Retinal pigment epithelial cell (primary cell): ENCODE data around the gene PRDM16.

Source experiments
- DNase-seq: peaks from one replicate; pipeline ENCODE4 v3.0.0-alpha.2; 2010; ENCODE audit warnings: low read depth
- H3K4me3 ChIP-seq: 2 replicates; pipeline ENCODE4 v1.5.1; 2011; ENCODE audit warnings: mild to moderate bottlenecking, low read length, control low read depth, moderate library complexity
- TF ChIP-seq, protein P1 (sequence below): conservative IDR thresholded peaks from 2 replicates; pipeline ENCODE4 v1.5.1; 2011; ENCODE audit warnings: low read depth, low read length, control low read depth, inconsistent platforms

Gene PRDM16

DNA sequence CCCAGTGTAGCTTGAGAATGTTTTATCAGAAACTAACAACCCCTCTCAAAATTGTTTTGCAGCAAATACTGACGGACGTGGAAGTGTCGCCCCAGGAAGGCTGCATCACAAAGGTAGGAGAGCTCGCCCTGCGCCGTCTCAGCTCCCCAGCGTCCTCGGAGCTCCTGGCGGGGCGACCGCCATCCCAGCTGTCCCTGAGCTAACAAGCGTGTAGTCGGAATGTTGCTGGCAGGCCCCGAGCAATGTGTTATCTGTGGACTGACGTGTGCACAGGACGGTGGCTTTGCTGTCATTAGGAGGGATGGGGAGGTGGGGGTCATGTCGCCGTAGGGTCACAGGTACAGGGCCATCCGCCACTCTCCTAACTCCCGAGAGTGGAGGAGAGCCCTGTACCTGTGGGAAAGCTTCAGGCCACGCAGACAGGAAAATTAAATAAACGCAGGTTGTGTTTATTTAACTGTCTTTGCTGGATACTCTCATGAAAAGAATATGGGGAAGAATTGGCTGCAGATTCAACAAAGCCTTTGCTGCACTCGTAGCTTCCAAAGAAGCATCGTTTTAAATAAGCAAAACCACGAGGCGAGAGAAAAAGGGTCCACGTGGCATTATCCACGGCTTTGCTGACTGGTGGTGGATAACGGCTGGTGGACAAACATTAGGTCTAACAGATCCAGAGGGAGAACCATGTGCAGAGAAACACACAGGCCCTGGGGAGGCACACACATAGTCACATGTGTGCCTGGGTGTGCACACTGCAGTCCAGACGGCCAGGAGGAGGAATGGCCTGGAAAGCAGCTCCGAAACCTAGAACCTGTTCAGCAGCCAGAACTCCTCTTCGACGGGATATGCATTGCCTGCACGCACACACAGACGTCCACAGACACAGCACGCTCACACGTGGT is 175.3 kb downstream of the PRDM16 start:
- no peak overlapping the region for H3K4me3 ChIP-seq
- TF ChIP-seq, protein P1, sequence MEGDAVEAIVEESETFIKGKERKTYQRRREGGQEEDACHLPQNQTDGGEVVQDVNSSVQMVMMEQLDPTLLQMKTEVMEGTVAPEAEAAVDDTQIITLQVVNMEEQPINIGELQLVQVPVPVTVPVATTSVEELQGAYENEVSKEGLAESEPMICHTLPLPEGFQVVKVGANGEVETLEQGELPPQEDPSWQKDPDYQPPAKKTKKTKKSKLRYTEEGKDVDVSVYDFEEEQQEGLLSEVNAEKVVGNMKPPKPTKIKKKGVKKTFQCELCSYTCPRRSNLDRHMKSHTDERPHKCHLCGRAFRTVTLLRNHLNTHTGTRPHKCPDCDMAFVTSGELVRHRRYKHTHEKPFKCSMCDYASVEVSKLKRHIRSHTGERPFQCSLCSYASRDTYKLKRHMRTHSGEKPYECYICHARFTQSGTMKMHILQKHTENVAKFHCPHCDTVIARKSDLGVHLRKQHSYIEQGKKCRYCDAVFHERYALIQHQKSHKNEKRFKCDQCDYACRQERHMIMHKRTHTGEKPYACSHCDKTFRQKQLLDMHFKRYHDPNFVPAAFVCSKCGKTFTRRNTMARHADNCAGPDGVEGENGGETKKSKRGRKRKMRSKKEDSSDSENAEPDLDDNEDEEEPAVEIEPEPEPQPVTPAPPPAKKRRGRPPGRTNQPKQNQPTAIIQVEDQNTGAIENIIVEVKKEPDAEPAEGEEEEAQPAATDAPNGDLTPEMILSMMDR: no peak
- no peak for DNase-seq

DNA sequence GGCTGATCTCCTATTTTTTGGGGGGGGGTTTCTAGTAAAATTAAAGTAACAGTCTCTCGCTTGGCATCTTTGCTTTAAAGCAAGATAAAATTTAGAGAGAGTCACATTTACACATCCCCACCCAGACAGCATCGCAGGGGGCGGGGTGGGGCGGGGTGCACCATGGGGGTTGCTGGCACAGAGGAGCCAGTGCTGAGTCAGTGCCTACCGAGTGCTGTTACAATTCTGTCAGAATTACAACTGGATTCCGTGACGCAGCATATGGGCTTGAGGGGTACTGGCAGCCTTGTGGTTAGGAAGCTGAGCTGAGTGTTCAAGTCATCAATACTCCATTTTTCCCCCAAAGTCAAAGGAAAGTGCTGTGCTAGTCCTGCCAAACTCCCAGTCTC is 175.9 kb downstream of the PRDM16 start:
- TF ChIP-seq, protein P1: no peak
- DNase-seq: no peak
- H3K4me3 ChIP-seq: no peak overlapping the region

DNA sequence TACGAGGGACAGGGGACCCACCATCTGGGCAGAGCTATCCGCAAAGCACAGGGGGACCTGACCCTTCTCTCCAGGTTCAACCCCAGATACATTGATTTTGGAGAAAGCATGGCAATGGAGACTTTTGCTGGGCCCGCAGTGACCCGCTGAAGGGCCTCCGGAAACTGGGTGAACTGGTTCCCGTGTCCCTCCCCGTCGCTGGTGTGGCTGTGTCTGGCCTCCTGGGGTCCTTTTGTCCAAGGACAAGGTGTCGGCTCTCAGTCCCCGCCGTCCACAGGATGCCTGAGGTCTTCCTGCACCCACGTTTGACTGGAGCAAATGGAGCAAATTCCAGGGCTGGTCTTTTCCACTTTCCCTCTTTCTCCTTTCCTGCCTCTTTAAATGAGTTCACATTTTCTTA is 176.3 kb downstream of the PRDM16 start:
- DNase-seq: no peak
- H3K4me3 ChIP-seq: no peak overlapping the region
- TF ChIP-seq, protein P1: no peak

DNA sequence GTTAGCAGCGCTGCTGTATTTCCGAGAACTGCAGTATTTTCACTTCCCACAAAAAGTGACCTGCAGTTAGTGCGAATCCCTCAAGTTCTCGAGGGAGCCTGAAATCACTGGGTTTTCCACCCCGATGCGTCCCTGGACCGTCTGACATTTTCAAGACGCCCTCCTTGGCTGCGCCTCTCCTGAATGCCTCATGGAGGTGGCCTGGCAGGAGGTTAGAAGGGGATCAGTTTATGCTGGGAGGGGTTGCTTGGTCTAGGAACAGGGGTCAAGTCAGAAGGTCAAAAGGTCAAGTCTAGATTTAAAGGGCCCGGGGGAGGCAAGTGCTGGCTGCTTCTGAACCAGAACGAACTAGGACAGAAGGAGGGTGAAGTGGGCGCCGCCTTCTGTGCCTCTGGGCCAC is 176.8 kb downstream of the PRDM16 start:
- DNase-seq: no peak
- TF ChIP-seq, protein P1: no peak
- H3K4me3 ChIP-seq: no peak overlapping the region

DNA sequence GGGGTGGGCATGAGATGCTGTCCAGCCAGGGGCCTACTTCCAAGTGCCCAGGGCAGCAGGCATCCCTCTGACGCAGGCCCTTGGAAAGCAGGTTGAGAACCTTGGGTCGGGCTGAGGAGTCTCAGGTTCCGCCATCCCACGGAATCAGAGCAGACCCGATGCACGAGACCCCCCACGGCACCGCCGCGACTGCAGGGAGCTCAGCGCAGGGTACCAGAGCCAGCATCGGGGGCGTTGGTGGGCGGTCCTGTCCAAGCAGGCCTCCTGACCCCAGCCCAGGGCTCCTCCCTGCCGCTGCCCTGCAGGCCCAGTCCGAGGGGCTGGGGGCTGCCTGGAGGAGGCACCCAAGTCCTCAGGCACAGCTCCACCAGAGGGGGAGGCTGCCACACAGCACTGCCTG is 177.2 kb downstream of the PRDM16 start:
- H3K4me3 ChIP-seq: no peak overlapping the region
- DNase-seq: no peak

DNA sequence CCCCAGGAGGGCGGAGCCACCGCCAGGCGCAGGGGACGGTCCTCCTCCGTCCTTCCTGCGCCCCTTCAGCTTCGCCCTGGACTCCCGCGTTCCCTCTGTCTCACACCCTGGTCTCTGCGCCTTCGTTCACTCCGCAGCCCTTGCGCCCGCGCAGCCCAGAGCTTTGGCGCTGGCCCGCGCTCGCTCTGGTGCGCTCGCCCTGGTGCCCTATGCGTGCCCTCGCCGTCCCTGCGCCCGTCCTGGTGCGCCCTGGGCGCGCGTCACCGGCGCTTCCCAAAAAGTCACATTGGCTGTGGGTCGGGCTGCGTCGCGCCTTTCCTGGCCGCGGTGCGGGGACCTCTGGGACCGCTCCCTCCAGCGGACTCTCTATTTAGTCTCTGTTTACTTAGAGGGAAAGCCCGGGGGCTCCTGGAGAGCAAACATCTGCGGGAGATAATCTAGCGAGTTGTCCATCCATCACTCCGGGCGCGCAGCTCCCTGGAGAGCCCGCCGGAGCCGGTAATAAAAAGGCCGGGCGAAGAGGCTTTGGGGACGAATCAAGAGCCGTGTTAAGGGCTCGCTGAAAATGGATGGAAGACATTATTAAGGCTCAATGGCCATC is 178.6 kb downstream of the PRDM16 start:
- no peak for DNase-seq
- TF ChIP-seq, protein P1: no peak
- H3K4me3 ChIP-seq: no peak overlapping the region

More for the DNA sequence above, 177.2 kb downstream of the PRDM16 start:
- TF ChIP-seq, protein P1: no peak
